OCI-LY7 (cell line): ENCODE results near the gene C13orf42. TPM values are rescaled to one million over a fixed set of nuclear protein-coding genes. Genes with fewer than 3 reads are reported as not detected.

Experiments used
- BruUV-seq: library from RNA; stranded (reverse); fragments of 400-500 nt; replicated peaks from 2 replicates; lab custom pipeline; 2021; lab: Mats Ljungman, UMichigan
- CTCF ChIA-PET: fragments of 300-600 bp; sonication (Branson Sonifier 250); formaldehyde crosslinking; loops from one replicate; lab custom pipeline; 2022; ENCODE audit warnings: antibody characterized with exemption; ENCODE audit not compliant: unreplicated experiment; lab: Charles Lee
- POLR2A ChIA-PET: fragments of 300-600 bp; sonication (Branson Sonifier 250); formaldehyde crosslinking; loops from one replicate; lab custom pipeline; 2022; ENCODE audit warnings: antibody characterized with exemption; lab: Charles Lee
- DNase-seq: peaks from one replicate; pipeline ENCODE4 v3.0.0-alpha.2; 2015; ENCODE audit warnings: low spot score
- H2AFZ ChIP-seq: fragments of 200-600 bp; sonication (generic), shearing (Covaris generic); 2 replicates; pipeline ENCODE4 v1.6.1; 2014; ENCODE audit warnings: mild to moderate bottlenecking, antibody characterized with exemption, low read length, moderate library complexity
- H3K27ac ChIP-seq: fragments of 200-600 bp; sonication (generic); 2 replicates; pipeline ENCODE4 v1.5.1; 2014; ENCODE audit warnings: mixed run types, low read depth, mild to moderate bottlenecking, moderate library complexity, low read length, inconsistent platforms; ENCODE audit not compliant: poor library complexity, severe bottlenecking
- H3K36me3 ChIP-seq: fragments of 200-600 bp; sonication (generic); 2 replicates; pipeline ENCODE4 v1.6.1; 2014; ENCODE audit warnings: mild to moderate bottlenecking, antibody characterized with exemption, low read length, moderate library complexity, mixed read lengths; ENCODE audit not compliant: insufficient read depth
- H3K4me1 ChIP-seq: fragments of 200-600 bp; sonication (generic); 2 replicates; pipeline ENCODE4 v1.5.1; 2014; ENCODE audit warnings: mild to moderate bottlenecking, low read length; ENCODE audit not compliant: insufficient read depth, poor library complexity, severe bottlenecking
- H3K4me2 ChIP-seq: fragments of 200-600 bp; sonication (generic); 2 replicates; pipeline ENCODE4 v1.6.1; 2014; ENCODE audit warnings: mild to moderate bottlenecking, low read length
- H3K4me3 ChIP-seq: fragments of 200-600 bp; sonication (generic); 2 replicates; pipeline ENCODE4 v1.5.1; 2014; ENCODE audit warnings: mild to moderate bottlenecking, low read depth, low read length; ENCODE audit not compliant: poor library complexity, severe bottlenecking
- H3K79me2 ChIP-seq: fragments of 200-600 bp; sonication (generic); 2 replicates; pipeline ENCODE4 v1.6.1; 2016; ENCODE audit warnings: low read depth, mild to moderate bottlenecking, low read length, moderate library complexity, mixed read lengths; ENCODE audit not compliant: insufficient read depth
- H3K9me2 ChIP-seq: fragments of 200-600 bp; sonication (generic); 2 replicates; pipeline ENCODE4 v1.6.1; 2016; ENCODE audit warnings: mild to moderate bottlenecking, low read length, mixed read lengths; ENCODE audit not compliant: insufficient read depth
- H3K9me3 ChIP-seq: fragments of 200-600 bp; sonication (generic); 2 replicates; pipeline ENCODE4 v1.6.1; 2014; ENCODE audit warnings: mild to moderate bottlenecking, mixed run types, low read length, mixed read lengths
- H4K20me1 ChIP-seq: fragments of 200-600 bp; sonication (generic); 2 replicates; pipeline ENCODE4 v1.6.1; 2014; ENCODE audit warnings: mild to moderate bottlenecking, antibody characterized with exemption, low read length, moderate library complexity, mixed read lengths; ENCODE audit not compliant: insufficient read depth
- CTCF ChIP-seq: fragments of 200-600 bp; sonication (generic); conservative IDR thresholded peaks from 2 replicates; pipeline ENCODE4 v1.5.1; 2014; ENCODE audit warnings: mild to moderate bottlenecking, antibody characterized with exemption, low read length, moderate library complexity, mixed read lengths
- EZH2phosphoT487 ChIP-seq: fragments of 200-600 bp; sonication (generic); IDR thresholded peaks from 2 replicates; pipeline ENCODE4 v1.6.1; 2018; ENCODE audit warnings: low read depth, borderline replicate concordance, mild to moderate bottlenecking, mixed run types, antibody characterized with exemption, low read length, moderate library complexity, mixed read lengths
- intact Hi-C: fragments of 100-400 bp; cut with micrococcal nuclease; formaldehyde crosslinking; loops from one replicate; pipeline ENCODE4 v1.10.0; 2022; ENCODE audit not compliant: unreplicated experiment
- total RNA-seq, 2 experiments: library from RNA; depleted of rRNA in 1 of 2; stranded (reverse); fragments of >200 nt in 1 of 2; shearing (Covaris generic) in 1 of 2; gene quantifications; 2 replicates each; pipeline ENCODE4 v1.2.3, GENCODE V29; 2014 to 2022

C13orf42 gene
- total RNA-seq, 2 experiments from 2014 or later, result not detected

- no peak for TF ChIP-seq CTCF
- TF ChIP-seq EZH2phosphoT487, result no peak
- Histone ChIP-seq H3K9me3 (peaks cover 13% of the 10 kb centered on the region; the same call in 1 of the 2 replicates), H3K4me2 (no peak overlapping the region), H2AFZ (no peak overlapping the region), H3K4me1 (no peaks in the 10 kb centered on the region), H3K36me3 (no peaks in the 10 kb centered on the region), H4K20me1 (no peaks in the 10 kb centered on the region), H3K79me2 (no peaks in the 10 kb centered on the region), H3K9me2 (no peaks in the 10 kb centered on the region), H3K27ac (no peak overlapping the region), H3K4me3 (no peak overlapping the region)
- ChIA-PET POLR2A (interaction anchor here (0.7 kb wide), 1 partner anchor 77 kb away, joined by 4 read pairs; no protein-coding TSS in a partner anchor), CTCF (no interaction called here)
- BruUV-seq, result no TSS peak
- intact Hi-C loops, result no loop called here
- no peak for DNase-seq
These were observed 37.3 kb upstream of the C13orf42 start for GRCh38 chr13:51148223-51148951.

GRCh38 chr13:51147732-51148131 lies 36.7 kb upstream of the C13orf42 start:
- Histone ChIP-seq H3K79me2 (no peaks in the 10 kb centered on the region), H3K27ac (no peak overlapping the region), H3K9me2 (no peaks in the 10 kb centered on the region), H3K4me3 (no peak overlapping the region), H3K9me3 (peaks cover 14% of the 10 kb centered on the region; the same call in 1 of the 2 replicates), H3K4me2 (no peak overlapping the region), H3K4me1 (no peaks in the 10 kb centered on the region), H3K36me3 (no peaks in the 10 kb centered on the region), H2AFZ (no peak overlapping the region), H4K20me1 (no peaks in the 10 kb centered on the region)
- ChIA-PET CTCF (no interaction called here), POLR2A (no interaction called here)
- intact Hi-C loops, result no loop called here
- no peak for TF ChIP-seq CTCF
- no peak for TF ChIP-seq EZH2phosphoT487
- no peak for DNase-seq
- no TSS peak for BruUV-seq

GRCh38 chr13:51146667-51147066 lies 35.6 kb upstream of the C13orf42 start:
- TF ChIP-seq CTCF (no peak), EZH2phosphoT487 (no peak)
- intact Hi-C loops, result no loop called here
- no peaks in the 10 kb centered on the region for H3K4me1 ChIP-seq
- H2AFZ ChIP-seq, result no peak overlapping the region
- POLR2A ChIA-PET, result interaction anchor here (0.6 kb wide), 1 partner anchor 26 kb away, joined by 3 read pairs; no protein-coding TSS in a partner anchor
- no peaks in the 10 kb centered on the region for H3K9me2 ChIP-seq
- BruUV-seq, result no TSS peak
- no peak overlapping the region for H3K4me3 ChIP-seq
- no peaks in the 10 kb centered on the region for H3K36me3 ChIP-seq
- H3K79me2 ChIP-seq, result no peaks in the 10 kb centered on the region
- no peaks in the 10 kb centered on the region for H4K20me1 ChIP-seq
- H3K4me2 ChIP-seq, result no peak overlapping the region
- no peak for DNase-seq
- CTCF ChIA-PET, result no interaction called here
- H3K9me3 ChIP-seq, result peaks cover 14% of the 10 kb centered on the region; the same call in 1 of the 2 replicates
- no peak overlapping the region for H3K27ac ChIP-seq
